Endothelial cell of coronary artery (primary cell): ENCODE measurements around the gene IMMT. TPM values are rescaled to one million over a fixed set of nuclear protein-coding genes. Genes with fewer than 3 reads are reported as not detected.

ENCODE experiments used
- total RNA-seq: library from RNA; depleted of rRNA; stranded (reverse); fragments of >200 nt; gene quantifications from 2 replicates; pipeline ENCODE4 v1.2.3, GENCODE V29; 2014

IMMT gene
- total RNA-seq = 61.2 and 63.2 TPM in 2 replicates

GRCh38 chr2:86195055-86195807 is at the start of gene IMMT:
IMMT (minus strand) TSS chr2:86195462; CDS start chr2:86195382, 80 bp downstream.

GRCh38 chr2:86105969-86106945 is 89.0 kb downstream of the IMMT start, which contains the start of gene PTCD3:
PTCD3 (plus strand) TSS chr2:86106235; CDS start chr2:86106248, 13 bp downstream.

GRCh38 chr2:86105252-86105968 is 89.9 kb downstream of the IMMT start, which contains the start of gene POLR1A:
POLR1A (minus strand) TSS chr2:86105886; CDS start chr2:86105776, 110 bp downstream.

Other genes with a start within 250 kb of the IMMT start
- gene POLR1A, start 89.6 kb downstream of the IMMT start, total RNA-seq = 13.4 and 13.7 TPM in 2 replicates
- 63.8 and 70.3 TPM in 2 replicates for gene PTCD3, start 89.2 kb downstream of the IMMT start, total RNA-seq
- 22.0 and 28.1 TPM in 2 replicates for gene MRPL35, start 4.0 kb upstream of the IMMT start, total RNA-seq
- gene REEP1, start 142.2 kb upstream of the IMMT start, total RNA-seq = 0.09 TPM in 1 of 2 replicates, not detected in the other
- 23.1 and 46.5 TPM in 2 replicates for gene KDM3A, start 245.9 kb upstream of the IMMT start, total RNA-seq